Stimulated activated CD4-positive, alpha-beta T cell treated with anti-CD3 and anti-CD28 coated beads, Interleukin-15, amount 100 ng/mL, for 1 hour (primary cell): Measurements from ENCODE around the gene HOXA13.

Source experiments
- DNase-seq, 2 donors: peaks; one replicate each; pipeline ENCODE4 v3.0.0-alpha.2; 2020; ENCODE audit warnings: low read depth in 1 of 2, low spot score in 1 of 2

Gene HOXA13

DNA sequence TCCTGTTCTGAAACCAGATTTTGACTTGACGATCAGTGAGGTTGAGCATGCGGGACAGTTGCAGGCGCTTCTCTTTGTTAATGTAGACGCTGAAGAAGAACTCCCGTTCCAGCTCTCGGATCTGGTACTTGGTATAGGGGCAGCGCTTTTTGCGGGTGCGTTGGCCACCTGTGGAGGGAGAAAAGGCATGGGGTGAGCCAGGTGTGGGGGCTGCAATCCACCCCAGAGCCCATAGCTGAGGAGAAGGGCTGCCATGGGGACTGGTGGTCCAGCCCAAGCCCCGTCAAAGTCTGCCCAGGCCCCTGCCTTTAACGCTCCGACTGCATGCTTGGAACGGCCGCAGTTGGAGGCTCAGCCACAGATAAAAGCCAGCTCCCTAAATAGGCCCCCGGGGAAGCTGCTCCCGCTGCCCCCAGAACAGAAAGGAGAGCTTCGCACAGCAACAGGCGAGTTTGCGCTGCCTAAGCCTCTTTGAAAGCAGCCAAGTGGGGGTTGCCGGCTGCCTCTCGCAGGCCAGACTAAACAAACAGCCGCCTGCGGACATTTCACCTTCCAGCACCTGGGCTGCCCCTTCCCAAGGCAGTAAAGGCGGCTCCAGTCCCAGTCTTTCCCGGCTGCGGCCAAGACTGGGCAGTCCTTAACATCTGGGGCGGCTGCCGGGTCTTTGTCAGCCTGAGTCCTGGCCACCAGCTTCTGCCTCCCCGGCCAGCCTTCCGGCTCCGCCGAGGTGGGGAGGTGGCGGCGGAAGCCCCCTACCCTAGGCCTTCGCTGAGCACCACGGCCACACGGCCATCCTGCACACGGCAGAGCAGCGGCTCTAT lies 16.8 kb downstream of the HOXA13 start:
- DNase-seq: no peak

DNA sequence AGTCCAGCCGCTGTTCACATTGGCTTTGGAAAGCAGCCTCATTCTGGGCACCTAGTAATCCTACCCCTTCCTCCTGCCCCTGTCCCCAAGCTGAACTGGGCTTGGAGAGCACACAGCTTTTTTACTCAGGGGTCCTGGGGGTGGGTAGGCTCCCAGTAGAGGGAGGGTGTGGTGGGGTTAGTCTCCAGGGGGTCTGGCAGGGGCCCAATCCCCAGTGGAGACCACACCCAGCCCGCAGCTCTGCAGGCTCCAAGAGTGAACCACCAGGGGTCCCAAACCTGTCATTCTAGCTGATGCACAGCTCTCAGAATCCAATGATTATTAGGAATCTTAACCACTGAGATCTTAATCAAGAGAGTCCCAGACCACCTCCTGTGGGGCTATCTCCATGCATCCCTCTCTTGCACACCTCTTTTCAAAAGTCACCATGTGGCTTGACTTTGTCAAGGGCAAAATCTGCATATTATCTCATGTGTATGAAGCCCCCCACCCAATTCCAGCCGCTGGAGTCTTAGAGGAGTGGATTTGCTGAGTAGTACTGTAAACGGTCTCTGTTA lies 17.5 kb downstream of the HOXA13 start:
- DNase-seq: peak in 1 of 2 donors; percentile 1

DNA sequence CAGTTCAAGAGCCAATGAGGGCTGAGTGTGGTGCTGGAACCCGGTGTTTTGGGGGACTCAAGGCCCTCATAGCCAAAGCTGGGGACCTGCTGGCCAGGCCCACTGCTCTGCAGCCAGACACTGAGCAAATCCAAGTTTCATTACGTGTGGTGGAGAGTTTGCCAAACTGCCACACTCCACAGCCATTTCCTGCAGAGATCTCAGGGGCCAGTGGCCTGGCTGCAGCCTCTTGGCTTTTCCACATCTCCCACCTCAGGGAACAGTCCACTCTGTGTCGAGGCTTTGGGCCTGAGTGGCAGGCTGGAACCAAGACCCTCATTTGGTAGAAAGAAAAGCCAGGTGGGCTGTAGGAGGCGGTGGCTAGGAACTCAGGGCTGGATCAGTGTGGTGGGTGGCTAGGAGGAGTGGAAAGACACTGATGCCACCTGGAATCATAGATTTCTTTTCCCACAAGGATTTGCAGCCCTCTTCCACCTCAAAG lies 18.1 kb downstream of the HOXA13 start:
- no peak for DNase-seq

DNA sequence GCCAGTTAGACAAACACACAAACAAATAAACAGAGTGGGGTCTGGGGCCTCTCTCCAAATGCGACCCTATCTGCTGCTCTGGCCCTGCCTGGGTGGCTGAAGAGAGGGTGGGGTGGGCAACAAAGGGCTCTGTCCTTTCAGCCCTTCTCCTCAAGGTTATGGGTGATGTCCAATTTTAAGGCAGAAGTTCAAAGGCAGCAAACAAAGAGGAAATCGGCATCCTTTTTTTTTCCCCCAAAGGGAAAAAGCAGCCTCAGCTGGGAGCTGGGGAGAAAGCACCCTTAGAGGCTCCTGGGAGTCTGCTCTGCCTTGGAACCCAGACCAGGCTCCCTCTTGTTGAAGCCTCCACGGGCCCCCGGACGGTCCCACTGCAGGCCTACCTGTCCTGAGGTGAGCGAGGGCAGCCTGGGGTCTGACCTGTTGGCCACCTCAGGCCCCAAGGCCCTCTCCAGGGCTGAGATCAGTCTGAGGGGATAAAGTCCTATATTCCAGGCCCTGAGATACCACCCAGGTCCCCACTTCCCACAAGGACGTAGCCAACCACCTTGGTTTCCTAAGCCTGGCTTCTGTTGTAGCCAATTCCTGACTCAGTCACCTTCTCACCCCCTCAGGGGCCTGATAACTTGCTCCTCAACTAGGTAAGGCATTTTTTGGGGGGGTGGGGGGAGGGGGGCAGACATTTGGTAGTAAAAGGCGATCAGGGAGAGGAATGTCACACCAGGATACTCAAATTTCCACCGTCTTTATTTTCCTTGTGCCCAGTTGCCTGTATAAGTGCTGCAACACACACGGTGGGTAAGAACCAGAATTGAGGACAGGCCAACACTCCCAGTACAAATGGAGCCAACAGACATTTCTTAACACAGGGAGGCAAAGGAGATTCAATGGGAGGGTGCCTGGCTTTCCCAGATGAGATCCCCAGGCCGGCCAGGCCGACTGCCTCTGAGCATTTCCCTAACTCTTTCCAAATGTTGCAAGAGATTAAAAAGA lies 19.2 kb downstream of the HOXA13 start:
- DNase-seq: no peak

GRCh38 chr7:27179503-27180430 lies 20.1 kb downstream of the HOXA13 start:
- DNase-seq: peak in 1 of 2 donors; percentile 59

GRCh38 chr7:27179030-27179429 lies 20.9 kb downstream of the HOXA13 start:
- DNase-seq: no peak

DNA sequence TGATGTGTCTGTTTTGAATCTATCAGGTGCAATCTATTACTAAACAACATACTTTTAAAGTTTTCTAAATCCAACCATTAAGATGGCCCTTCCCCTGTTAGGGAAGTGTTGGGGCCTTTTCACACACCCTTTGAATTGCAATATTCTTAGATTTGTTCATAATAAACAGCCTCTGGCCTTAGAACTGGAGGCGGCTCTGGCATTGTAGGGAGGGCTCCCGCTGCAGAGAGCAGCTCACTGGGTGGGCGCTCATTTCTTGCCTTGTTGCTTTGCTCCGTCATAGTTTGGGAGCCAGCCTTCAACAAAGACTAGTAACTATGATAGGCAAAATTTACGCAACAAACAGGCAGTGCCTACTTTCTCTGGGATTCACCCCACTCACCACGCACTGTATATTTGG lies 21.5 kb downstream of the HOXA13 start:
- DNase-seq: no peak

- DNase-seq: no peak
These were observed 22.0 kb downstream of the HOXA13 start for GRCh38 chr7:27177795-27178320.

GRCh38 chr7:27176962-27177794 lies 22.7 kb downstream of the HOXA13 start:
- no peak for DNase-seq

DNA sequence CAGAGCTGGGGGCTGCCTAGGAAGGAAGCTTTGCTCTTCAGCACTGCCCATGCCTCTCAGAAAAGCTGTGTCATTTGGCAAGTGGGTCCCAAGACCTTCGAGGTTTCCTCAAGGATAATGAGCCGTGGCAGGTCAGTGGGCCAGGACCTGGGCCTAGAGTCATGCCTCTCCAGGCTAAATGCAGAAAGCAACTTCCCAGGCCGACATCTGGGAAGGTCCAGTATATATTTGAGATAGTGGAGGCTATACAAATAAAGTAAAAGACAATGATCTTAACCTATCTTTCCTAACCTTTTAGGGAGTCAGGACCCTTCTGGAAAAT lies 23.4 kb downstream of the HOXA13 start:
- no peak for DNase-seq

DNA sequence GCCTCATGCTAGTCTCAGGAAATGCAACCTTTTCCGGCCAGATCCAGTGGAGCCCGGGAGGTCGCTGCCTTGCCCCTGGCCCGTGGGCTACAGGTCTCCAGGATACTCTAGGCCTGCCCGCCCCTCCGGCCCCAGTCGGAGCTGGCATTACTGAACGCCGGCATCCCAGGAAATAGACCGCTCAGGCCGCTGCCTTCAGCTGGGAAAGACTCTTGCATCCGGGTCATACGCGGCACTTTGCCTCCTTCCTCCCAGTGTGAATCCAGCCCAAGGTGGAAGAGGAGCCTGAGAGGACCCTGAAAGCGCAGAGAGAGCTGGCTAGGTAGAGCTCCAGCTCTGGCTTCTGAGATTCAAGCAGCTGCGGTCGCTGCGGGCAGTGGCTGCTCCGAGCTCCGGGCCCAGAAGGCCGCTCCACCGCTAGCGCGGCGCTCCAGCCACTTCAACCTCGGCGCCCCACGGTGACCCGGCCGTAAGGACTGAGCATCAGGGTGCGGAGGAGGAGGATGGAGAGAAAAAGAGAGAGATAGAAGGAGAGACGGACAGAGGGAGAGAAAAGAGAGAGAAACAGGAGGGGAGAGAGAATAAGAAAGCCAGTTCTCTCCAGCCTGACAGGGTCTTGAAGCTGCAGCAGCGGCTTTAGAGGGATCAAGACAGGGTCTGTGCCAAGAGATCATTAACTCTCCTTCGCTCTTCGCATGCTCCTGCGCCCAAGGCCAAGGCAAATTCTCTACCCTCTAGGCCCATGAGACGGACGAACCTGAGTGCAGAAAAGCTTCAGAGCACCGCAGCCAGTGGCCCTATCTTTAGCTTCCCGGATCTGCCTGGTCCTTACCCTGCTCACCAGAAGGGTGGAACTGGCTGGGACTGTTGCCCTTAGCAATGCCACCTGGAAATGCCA lies 24.0 kb downstream of the HOXA13 start:
- no peak for DNase-seq

- no peak for DNase-seq
These were observed 24.8 kb downstream of the HOXA13 start for GRCh38 chr7:27174874-27175625.

DNA sequence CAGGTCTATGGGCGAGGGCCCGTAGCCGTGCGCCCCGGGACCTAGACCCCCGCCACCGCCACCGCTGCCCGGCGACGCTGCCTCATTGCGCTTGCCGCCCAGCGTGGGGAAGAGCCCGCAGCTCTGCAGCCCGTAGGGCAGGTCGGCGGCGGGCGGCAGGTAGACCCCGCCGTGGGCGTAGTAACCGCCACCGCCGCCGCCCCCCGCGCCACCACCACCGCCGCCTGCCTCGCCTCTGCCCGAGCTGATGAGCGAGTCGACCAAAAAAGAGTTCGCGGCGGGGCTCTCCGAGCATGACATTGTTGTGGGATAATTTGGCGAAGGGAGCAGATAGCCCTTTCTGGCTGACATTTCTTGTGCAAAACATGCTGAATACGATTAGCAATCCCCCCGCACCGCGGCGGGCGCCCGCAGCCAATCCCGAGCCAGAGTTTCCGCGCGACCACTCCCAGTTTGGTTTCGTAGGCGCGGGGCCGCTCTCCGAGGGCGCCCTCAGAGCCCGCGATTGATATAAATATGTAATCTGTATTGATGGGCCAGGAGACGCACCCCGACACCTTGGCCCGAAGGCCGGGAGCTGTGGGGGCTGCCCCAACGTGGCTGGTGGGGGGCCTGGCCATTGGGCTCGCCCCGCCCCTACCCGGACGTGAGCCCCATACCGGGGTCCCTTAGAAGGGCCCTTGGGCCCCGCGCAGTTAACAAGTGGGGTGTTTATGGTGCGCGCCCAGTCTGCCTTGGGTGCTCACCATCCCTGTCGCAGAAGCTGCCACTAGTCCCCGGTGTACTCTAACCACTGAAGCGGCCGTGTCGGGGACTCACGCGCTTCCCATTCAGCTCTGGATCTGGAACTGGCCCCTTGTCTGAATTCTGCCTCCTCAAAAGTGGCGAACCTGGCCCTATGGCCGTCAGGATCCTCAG lies 25.7 kb downstream of the HOXA13 start, which contains the start of gene HOXA10:
TSS of gene HOXA10 (minus strand) at position 365 of the 918 bp plus-strand sequence. CDS start at position 351, 14 bp downstream.
- no peak for DNase-seq

DNA sequence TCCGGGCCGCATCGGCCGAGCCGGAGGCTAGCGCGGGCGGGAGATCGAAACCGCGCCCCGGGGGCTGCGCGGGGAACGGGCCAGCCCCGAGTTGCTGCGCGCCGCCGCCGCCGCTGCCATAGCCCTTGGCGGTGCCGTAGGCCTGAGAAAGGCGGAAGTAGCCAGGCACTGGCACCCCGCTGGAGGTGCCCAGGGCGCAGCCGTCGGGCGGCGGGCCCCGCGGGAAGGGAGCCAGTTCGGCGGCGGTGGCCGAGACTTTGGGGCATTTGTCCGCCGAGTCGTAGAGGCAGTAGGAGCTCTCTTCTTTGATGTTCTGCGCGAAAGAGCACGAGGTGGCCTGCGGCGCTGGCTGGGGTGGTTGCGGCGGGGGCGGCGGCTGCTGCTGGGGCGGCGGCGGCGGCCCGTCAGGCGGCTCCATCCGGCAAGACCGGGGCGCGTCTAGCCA lies 26.4 kb downstream of the HOXA13 start:
- DNase-seq: no peak

- DNase-seq: peak in 1 of 2 donors; percentile 1
These were observed 26.9 kb downstream of the HOXA13 start for GRCh38 chr7:27172823-27173510.

GRCh38 chr7:27172315-27172774 lies 27.5 kb downstream of the HOXA13 start:
- DNase-seq: no peak
